Neural progenitor cell (in vitro differentiated cells): Measurements from ENCODE around the gene DUOX1. TPM values are rescaled to one million over a fixed set of nuclear protein-coding genes. Genes with fewer than 3 reads are reported as not detected.

Experiments
- DNase-seq: peaks from one replicate; pipeline ENCODE4 v3.0.0-alpha.2; 2016; ENCODE audit warnings: low spot score
- H2AFZ ChIP-seq: fragments of 200-600 bp; sonication (generic); replicated peaks from 2 replicates; pipeline ENCODE4 v1.6.1; 2016; ENCODE audit warnings: antibody characterized with exemption
- H3F3A ChIP-seq: fragments of 200-600 bp; sonication (generic); 2 replicates; pipeline ENCODE4 v1.6.1; 2016; ENCODE audit warnings: antibody characterized with exemption, low read depth
- H3K27ac ChIP-seq: fragments of 200-600 bp; sonication (generic); 2 replicates; pipeline ENCODE4 v1.5.1; 2016; ENCODE audit warnings: mild to moderate bottlenecking
- H3K27me3 ChIP-seq: fragments of 200-600 bp; sonication (generic); 2 replicates; pipeline ENCODE4 v1.6.1; 2016; ENCODE audit warnings: mild to moderate bottlenecking, moderate library complexity
- H3K36me3 ChIP-seq: fragments of 200-600 bp; sonication (generic); 2 replicates; pipeline ENCODE4 v1.5.1; 2016
- H3K4me1 ChIP-seq: fragments of 200-600 bp; sonication (generic); 2 replicates; pipeline ENCODE4 v1.6.1; 2016; ENCODE audit warnings: mixed run types
- H3K4me2 ChIP-seq: fragments of 200-600 bp; sonication (generic); 2 replicates; pipeline ENCODE4 v1.6.1; 2016
- H3K4me3 ChIP-seq: fragments of 200-600 bp; sonication (generic); 2 replicates; pipeline ENCODE4 v1.5.1; 2016
- H3K79me2 ChIP-seq: fragments of 200-600 bp; sonication (generic); 2 replicates; pipeline ENCODE4 v1.6.1; 2016; ENCODE audit warnings: low read depth
- H3K9ac ChIP-seq: fragments of 200-600 bp; sonication (generic); 2 replicates; pipeline ENCODE4 v1.6.1; 2016
- H3K9me3 ChIP-seq: fragments of 200-600 bp; sonication (generic); 2 replicates; pipeline ENCODE4 v1.5.1; 2016; ENCODE audit warnings: low read depth
- H4K20me1 ChIP-seq: fragments of 200-600 bp; sonication (generic); 2 replicates; pipeline ENCODE4 v1.6.1; 2016; ENCODE audit warnings: low read depth
- H3K27ac Mint-ChIP-seq: 3 replicates; pipeline ENCODE4 v1.8.0; 2021; ENCODE audit warnings: mixed read lengths
- H3K27me3 Mint-ChIP-seq: 2 replicates; pipeline ENCODE4 v1.8.0; 2022; ENCODE audit warnings: low read depth, mild to moderate bottlenecking, inconsistent platforms, moderate library complexity, mixed read lengths; ENCODE audit not compliant: insufficient read depth
- H3K36me3 Mint-ChIP-seq: 3 replicates; pipeline ENCODE4 v1.8.0; 2021; ENCODE audit warnings: mixed read lengths
- H3K4me1 Mint-ChIP-seq: 3 replicates; pipeline ENCODE4 v1.8.0; 2021; ENCODE audit warnings: mixed read lengths
- H3K4me3 Mint-ChIP-seq: 3 replicates; pipeline ENCODE4 v1.8.0; 2021; ENCODE audit warnings: mild to moderate bottlenecking, moderate library complexity, mixed read lengths
- H3K9me3 Mint-ChIP-seq: 3 replicates; pipeline ENCODE4 v1.8.0; 2020; ENCODE audit warnings: mixed read lengths
- EZH2 ChIP-seq: fragments of 200-600 bp; sonication (generic); IDR thresholded peaks from 2 replicates; pipeline ENCODE4 v1.6.1; 2017; ENCODE audit warnings: antibody characterized with exemption, mild to moderate bottlenecking, moderate library complexity
- EZH2phosphoT487 ChIP-seq: fragments of 200-600 bp; sonication (generic); IDR thresholded peaks from 2 replicates; pipeline ENCODE4 v1.6.1; 2017; ENCODE audit warnings: antibody characterized with exemption
- total RNA-seq: library from RNA; depleted of rRNA; stranded (reverse); fragments of >200 nt; gene quantifications from 2 replicates; pipeline ENCODE4 v1.2.3, GENCODE V29; 2015; ENCODE audit warnings: low replicate concordance
- TF ChIP-seq, protein P1 (sequence below): fragments of 200-600 bp; sonication (generic); IDR thresholded peaks from 2 replicates; pipeline ENCODE4 v1.5.1; 2017; ENCODE audit warnings: antibody characterized with exemption, mild to moderate bottlenecking

DUOX1 gene
- total RNA-seq, 1 donor from 2014 or later: 0.30 TPM

DNA sequence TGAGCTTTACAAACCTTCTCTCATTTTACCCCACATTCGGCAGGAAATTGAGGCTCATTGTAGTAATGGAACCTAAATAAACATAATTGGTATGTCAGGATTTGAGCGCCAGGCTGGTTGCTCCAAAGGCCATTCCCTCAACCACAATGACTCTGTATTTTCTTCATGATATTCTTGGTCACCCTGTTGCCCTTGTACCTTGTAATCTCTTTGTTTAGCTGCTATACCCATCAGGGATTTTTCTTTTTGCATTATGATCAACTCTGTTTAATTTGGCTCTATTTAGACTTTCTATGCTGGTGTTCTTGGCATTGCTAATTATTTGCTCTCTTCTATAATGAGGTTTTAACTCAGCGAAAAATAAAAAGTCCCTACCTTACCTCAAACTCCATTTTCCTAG lies 45.6 kb upstream of the DUOX1 start:
- H3K79me2 ChIP-seq: no peaks in the 10 kb centered on the region
- no peak overlapping the region for H3K9ac ChIP-seq
- no peak overlapping the region for H3K4me3 Mint-ChIP-seq
- no peaks in the 10 kb centered on the region for H3K27me3 ChIP-seq
- no peak overlapping the region for H2AFZ ChIP-seq
- no peaks in the 10 kb centered on the region for H3F3A ChIP-seq
- TF ChIP-seq EZH2phosphoT487 (no peak), EZH2 (no peak)
- TF ChIP-seq, protein P1, sequence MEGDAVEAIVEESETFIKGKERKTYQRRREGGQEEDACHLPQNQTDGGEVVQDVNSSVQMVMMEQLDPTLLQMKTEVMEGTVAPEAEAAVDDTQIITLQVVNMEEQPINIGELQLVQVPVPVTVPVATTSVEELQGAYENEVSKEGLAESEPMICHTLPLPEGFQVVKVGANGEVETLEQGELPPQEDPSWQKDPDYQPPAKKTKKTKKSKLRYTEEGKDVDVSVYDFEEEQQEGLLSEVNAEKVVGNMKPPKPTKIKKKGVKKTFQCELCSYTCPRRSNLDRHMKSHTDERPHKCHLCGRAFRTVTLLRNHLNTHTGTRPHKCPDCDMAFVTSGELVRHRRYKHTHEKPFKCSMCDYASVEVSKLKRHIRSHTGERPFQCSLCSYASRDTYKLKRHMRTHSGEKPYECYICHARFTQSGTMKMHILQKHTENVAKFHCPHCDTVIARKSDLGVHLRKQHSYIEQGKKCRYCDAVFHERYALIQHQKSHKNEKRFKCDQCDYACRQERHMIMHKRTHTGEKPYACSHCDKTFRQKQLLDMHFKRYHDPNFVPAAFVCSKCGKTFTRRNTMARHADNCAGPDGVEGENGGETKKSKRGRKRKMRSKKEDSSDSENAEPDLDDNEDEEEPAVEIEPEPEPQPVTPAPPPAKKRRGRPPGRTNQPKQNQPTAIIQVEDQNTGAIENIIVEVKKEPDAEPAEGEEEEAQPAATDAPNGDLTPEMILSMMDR: no peak
- H3K27ac ChIP-seq: no peak overlapping the region
- no peaks in the 10 kb centered on the region for H3K4me1 ChIP-seq
- no peak overlapping the region for H3K27ac Mint-ChIP-seq
- H3K27me3 Mint-ChIP-seq: peaks cover 4% of the 10 kb centered on the region
- no peaks in the 10 kb centered on the region for H3K9me3 ChIP-seq
- no peaks in the 10 kb centered on the region for H3K4me1 Mint-ChIP-seq
- H3K4me2 ChIP-seq: no peak overlapping the region
- H3K36me3 Mint-ChIP-seq: no peaks in the 10 kb centered on the region
- no peaks in the 10 kb centered on the region for H3K9me3 Mint-ChIP-seq
- no peaks in the 10 kb centered on the region for H4K20me1 ChIP-seq
- H3K36me3 ChIP-seq: no peaks in the 10 kb centered on the region
- H3K4me3 ChIP-seq: no peak overlapping the region
- DNase-seq: no peak

DNA sequence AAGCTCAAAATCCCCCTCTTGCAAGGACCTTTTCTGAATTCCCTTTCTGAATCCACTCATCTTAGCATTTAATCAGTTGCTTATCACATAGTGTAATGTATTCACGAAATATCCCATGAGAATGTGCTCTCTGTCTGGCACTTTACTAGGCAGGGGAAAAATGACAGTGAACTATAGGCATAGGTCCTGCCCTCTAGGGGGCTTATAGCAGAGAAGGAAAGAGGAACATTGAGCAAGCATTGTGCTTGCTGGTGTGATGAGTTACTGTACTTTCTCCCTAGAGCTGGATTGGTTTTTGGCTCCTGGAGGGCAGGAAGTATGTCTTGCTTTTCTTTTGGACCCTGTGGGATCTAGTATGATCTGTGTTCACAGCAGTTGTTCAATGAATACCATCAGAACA lies 42.3 kb upstream of the DUOX1 start:
- TF ChIP-seq EZH2: no peak
- TF ChIP-seq, protein P1: peak; percentile 4
- Mint-ChIP-seq H3K27ac (no peak overlapping the region), H3K4me3 (no peak overlapping the region), H3K9me3 (no peaks in the 10 kb centered on the region), H3K27me3 (peaks cover 2% of the 10 kb centered on the region), H3K36me3 (no peaks in the 10 kb centered on the region), H3K4me1 (no peaks in the 10 kb centered on the region)
- Histone ChIP-seq H2AFZ (no peak overlapping the region), H3K27me3 (peaks cover 12% of the 10 kb centered on the region), H3K27ac (no peak overlapping the region), H3K4me1 (no peaks in the 10 kb centered on the region), H3F3A (no peaks in the 10 kb centered on the region), H3K79me2 (no peaks in the 10 kb centered on the region), H3K9me3 (no peaks in the 10 kb centered on the region), H3K4me2 (no peak overlapping the region), H4K20me1 (no peaks in the 10 kb centered on the region), H3K36me3 (no peaks in the 10 kb centered on the region), H3K4me3 (no peak overlapping the region), H3K9ac (no peak overlapping the region)
- DNase-seq: no peak

DNA sequence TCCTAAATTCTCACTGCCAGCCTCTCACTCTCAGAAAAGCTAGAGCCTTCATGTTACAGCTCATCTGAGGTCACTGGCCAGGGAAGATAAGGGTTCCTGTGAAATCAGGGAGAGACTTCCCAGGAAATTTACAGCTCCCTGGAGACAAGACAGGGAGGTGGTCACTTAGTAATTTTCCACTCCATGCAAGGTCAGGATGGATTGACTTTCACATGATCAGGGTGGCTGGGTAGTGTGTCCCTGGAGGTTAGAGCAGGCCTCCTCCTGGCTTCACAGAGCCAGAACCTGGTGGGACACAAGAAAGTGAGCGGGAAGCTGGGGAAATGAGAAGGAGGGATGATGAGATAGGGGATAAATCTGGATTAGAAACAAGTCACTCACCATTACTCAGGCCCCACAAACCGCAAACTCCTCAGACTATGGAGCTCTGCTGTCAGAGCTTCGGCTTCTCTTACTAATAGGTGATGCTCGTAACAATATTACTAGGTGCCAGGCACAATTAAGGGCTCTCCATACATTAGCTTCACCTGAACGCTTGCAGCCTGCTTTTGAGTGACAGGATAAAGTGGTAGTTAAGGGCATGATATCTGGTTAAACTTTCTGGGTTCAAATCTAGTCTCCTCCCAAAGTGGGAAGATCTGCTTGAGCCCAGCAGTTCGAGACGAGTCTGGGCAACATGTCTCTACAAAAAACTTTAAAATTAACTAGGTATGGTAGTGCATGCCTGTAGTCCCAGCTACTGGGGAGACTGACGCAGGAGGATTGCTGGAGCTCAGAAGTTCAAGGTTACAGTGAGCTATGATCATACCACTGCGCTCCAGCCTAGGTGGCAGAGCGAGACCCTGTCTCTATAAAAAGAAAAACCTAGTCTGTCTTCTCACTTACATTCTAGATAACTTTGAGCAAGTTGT lies 40.7 kb upstream of the DUOX1 start:
- H3K4me1 Mint-ChIP-seq: no peaks in the 10 kb centered on the region
- H3K4me3 Mint-ChIP-seq: no peak overlapping the region
- TF ChIP-seq EZH2 (no peak), EZH2phosphoT487 (no peak)
- TF ChIP-seq, protein P1: no peak
- Histone ChIP-seq H3K4me1 (no peaks in the 10 kb centered on the region), H3K4me2 (no peak overlapping the region), H3K79me2 (no peaks in the 10 kb centered on the region), H3F3A (no peaks in the 10 kb centered on the region), H3K9ac (no peak overlapping the region), H4K20me1 (no peaks in the 10 kb centered on the region), H3K36me3 (no peaks in the 10 kb centered on the region), H3K9me3 (no peaks in the 10 kb centered on the region), H3K27ac (no peak overlapping the region), H3K4me3 (no peak overlapping the region), H2AFZ (no peak overlapping the region), H3K27me3 (peaks cover 12% of the 10 kb centered on the region)
- peaks cover 6% of the 10 kb centered on the region for H3K27me3 Mint-ChIP-seq
- no peaks in the 10 kb centered on the region for H3K36me3 Mint-ChIP-seq
- no peak overlapping the region for H3K27ac Mint-ChIP-seq
- DNase-seq: no peak
- H3K9me3 Mint-ChIP-seq: no peaks in the 10 kb centered on the region
